Measurements from ENCODE around the gene MAP1LC3A. TPM values are rescaled to one million over a fixed set of nuclear protein-coding genes. Genes with fewer than 3 reads are reported as not detected.

MAP1LC3A gene
- total RNA-seq, 1 donor from 2014 or later = 5.5 TPM

DNA sequence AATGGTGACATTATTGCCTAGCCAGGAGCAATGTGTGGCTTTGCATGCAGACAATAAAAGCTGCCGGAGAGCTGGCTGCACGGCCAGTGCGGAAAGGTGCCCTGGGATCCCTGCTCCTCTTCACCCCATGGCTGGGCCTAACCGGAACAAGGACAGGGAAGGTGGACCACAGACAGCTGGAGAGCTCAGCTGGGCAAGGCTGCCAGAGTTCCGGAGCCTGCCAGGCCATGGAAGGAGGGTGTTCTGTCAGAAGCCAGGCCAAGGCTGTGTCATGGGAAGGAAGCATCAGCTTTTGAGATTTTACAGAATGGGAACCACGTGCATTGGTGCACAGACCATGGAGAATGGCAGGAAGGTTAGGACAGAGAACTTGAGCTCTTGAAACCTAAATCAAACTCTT is 25.0 kb downstream of the MAP1LC3A start:
- Mint-ChIP-seq H3K27me3 (ENCODE audit: insufficient read depth, low read depth) (peaks cover 2% of the 10 kb centered on the region), H3K4me1 (no peaks in the 10 kb centered on the region), H3K9me3 (no peaks in the 10 kb centered on the region), H3K27ac (no peak overlapping the region), H3K36me3 (peaks cover 10% of the 10 kb centered on the region), H3K4me3 (no peak overlapping the region)
- Histone ChIP-seq H3F3A (ENCODE audit: low read depth) (no peaks in the 10 kb centered on the region), H3K36me3 (no peaks in the 10 kb centered on the region), H3K9me3 (ENCODE audit: low read depth) (no peaks in the 10 kb centered on the region), H3K79me2 (ENCODE audit: low read depth) (no peaks in the 10 kb centered on the region), H4K20me1 (ENCODE audit: low read depth) (no peaks in the 10 kb centered on the region), H3K27me3 (no peaks in the 10 kb centered on the region), H3K4me3 (no peak overlapping the region), H3K4me2 (no peak overlapping the region), H3K27ac (no peak overlapping the region), H3K4me1 (peaks cover 4% of the 10 kb centered on the region), H2AFZ (replicated peaks) (no peak overlapping the region), H3K9ac (no peak overlapping the region)
- no peak for TF ChIP-seq EZH2phosphoT487 (IDR thresholded peaks at IDR 0.05)
- TF ChIP-seq EZH2 (IDR thresholded peaks at IDR 0.05) = no peak
- TF ChIP-seq, protein P1, sequence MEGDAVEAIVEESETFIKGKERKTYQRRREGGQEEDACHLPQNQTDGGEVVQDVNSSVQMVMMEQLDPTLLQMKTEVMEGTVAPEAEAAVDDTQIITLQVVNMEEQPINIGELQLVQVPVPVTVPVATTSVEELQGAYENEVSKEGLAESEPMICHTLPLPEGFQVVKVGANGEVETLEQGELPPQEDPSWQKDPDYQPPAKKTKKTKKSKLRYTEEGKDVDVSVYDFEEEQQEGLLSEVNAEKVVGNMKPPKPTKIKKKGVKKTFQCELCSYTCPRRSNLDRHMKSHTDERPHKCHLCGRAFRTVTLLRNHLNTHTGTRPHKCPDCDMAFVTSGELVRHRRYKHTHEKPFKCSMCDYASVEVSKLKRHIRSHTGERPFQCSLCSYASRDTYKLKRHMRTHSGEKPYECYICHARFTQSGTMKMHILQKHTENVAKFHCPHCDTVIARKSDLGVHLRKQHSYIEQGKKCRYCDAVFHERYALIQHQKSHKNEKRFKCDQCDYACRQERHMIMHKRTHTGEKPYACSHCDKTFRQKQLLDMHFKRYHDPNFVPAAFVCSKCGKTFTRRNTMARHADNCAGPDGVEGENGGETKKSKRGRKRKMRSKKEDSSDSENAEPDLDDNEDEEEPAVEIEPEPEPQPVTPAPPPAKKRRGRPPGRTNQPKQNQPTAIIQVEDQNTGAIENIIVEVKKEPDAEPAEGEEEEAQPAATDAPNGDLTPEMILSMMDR (IDR thresholded peaks at IDR 0.05) = no peak
- DNase-seq (ENCODE audit: low spot score) = no peak

DNA sequence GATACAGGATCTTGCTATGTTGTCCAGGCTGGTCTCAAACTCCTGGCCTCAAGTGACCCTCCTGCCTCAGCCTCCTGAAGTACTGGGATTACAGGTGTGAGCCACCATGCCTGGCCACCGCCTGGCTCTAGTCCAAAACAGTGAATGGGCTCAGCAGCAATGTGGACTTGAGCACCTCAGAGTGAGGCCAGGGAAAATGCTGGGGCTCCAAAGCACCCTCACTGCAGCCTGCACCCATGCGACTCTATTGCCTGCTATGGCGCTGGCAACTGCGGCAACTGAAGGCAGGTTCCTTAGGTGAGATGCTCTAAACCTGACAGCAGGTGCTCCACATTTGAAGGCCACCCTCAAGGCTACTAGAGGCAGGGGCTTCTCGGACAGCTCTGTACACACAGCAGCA is 26.5 kb downstream of the MAP1LC3A start:
- TF ChIP-seq EZH2 (IDR thresholded peaks at IDR 0.05) = no peak
- TF ChIP-seq, protein P1 (IDR thresholded peaks at IDR 0.05) = no peak
- TF ChIP-seq EZH2phosphoT487 (IDR thresholded peaks at IDR 0.05) = no peak
- no peak for DNase-seq (ENCODE audit: low spot score)
- Histone ChIP-seq H3K36me3 (no peaks in the 10 kb centered on the region), H3K27me3 (no peaks in the 10 kb centered on the region), H4K20me1 (ENCODE audit: low read depth) (no peaks in the 10 kb centered on the region), H3K4me3 (no peak overlapping the region), H3K79me2 (ENCODE audit: low read depth) (no peaks in the 10 kb centered on the region), H3K9ac (no peak overlapping the region), H3K9me3 (ENCODE audit: low read depth) (no peaks in the 10 kb centered on the region), H2AFZ (replicated peaks) (no peak overlapping the region), H3K27ac (no peak overlapping the region), H3K4me1 (peaks cover 4% of the 10 kb centered on the region), H3F3A (ENCODE audit: low read depth) (no peaks in the 10 kb centered on the region), H3K4me2 (no peak overlapping the region)
- no peak overlapping the region for H3K4me3 Mint-ChIP-seq
- H3K4me1 Mint-ChIP-seq = no peaks in the 10 kb centered on the region
- H3K36me3 Mint-ChIP-seq = peaks cover 10% of the 10 kb centered on the region
- H3K27me3 Mint-ChIP-seq (ENCODE audit: insufficient read depth, low read depth) = peaks cover 2% of the 10 kb centered on the region
- no peaks in the 10 kb centered on the region for H3K9me3 Mint-ChIP-seq
- no peak overlapping the region for H3K27ac Mint-ChIP-seq

DNA sequence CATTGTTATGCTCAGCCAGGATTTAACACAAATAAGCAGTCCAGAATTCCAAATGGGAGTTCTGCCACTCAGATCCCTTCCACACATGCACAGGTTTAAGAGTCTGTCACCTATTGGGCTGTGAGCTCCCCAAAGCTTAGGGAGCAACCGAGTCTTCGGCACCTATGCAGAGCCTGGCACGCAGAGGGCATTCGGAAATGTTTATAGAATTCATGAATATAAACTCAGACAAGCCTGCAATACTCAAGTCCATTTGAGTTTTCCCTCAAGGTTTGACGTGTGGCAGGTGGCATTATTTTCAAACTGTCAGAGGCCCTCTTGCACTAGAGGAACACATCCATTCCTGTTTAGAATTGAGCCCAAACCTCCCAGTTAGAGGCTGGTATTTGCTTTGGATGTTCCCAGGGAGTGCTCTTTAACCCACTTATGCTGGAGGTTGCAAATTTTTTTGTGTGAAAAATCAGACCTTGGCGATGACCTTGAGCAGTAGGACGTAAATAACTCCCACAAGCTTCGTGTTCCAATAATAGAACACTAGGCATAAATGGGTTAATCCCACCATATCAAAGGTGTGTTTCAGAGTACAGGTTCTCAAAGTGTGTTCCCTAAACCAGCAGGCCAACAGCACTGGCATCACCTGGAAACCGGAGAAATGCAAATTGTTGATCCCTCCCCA is 28.1 kb downstream of the MAP1LC3A start:
- no peaks in the 10 kb centered on the region for H3K79me2 ChIP-seq (ENCODE audit: low read depth)
- no peak overlapping the region for H2AFZ ChIP-seq (replicated peaks)
- no peaks in the 10 kb centered on the region for H4K20me1 ChIP-seq (ENCODE audit: low read depth)
- no peak overlapping the region for H3K4me2 ChIP-seq
- Mint-ChIP-seq H3K36me3 (peaks cover 4% of the 10 kb centered on the region), H3K27me3 (ENCODE audit: insufficient read depth, low read depth) (peaks cover 2% of the 10 kb centered on the region), H3K4me1 (no peaks in the 10 kb centered on the region), H3K9me3 (no peaks in the 10 kb centered on the region), H3K4me3 (no peak overlapping the region), H3K27ac (no peak overlapping the region)
- H3K9me3 ChIP-seq (ENCODE audit: low read depth) = no peaks in the 10 kb centered on the region
- H3K4me1 ChIP-seq = peaks cover 4% of the 10 kb centered on the region
- no peak overlapping the region for H3K27ac ChIP-seq
- no peak overlapping the region for H3K9ac ChIP-seq
- no peaks in the 10 kb centered on the region for H3K36me3 ChIP-seq
- H3F3A ChIP-seq (ENCODE audit: low read depth) = no peaks in the 10 kb centered on the region
- H3K4me3 ChIP-seq = no peak overlapping the region
- TF ChIP-seq EZH2phosphoT487 (IDR thresholded peaks at IDR 0.05) (no peak), EZH2 (IDR thresholded peaks at IDR 0.05) (no peak)
- no peaks in the 10 kb centered on the region for H3K27me3 ChIP-seq
- DNase-seq (ENCODE audit: low spot score) = no peak

DNA sequence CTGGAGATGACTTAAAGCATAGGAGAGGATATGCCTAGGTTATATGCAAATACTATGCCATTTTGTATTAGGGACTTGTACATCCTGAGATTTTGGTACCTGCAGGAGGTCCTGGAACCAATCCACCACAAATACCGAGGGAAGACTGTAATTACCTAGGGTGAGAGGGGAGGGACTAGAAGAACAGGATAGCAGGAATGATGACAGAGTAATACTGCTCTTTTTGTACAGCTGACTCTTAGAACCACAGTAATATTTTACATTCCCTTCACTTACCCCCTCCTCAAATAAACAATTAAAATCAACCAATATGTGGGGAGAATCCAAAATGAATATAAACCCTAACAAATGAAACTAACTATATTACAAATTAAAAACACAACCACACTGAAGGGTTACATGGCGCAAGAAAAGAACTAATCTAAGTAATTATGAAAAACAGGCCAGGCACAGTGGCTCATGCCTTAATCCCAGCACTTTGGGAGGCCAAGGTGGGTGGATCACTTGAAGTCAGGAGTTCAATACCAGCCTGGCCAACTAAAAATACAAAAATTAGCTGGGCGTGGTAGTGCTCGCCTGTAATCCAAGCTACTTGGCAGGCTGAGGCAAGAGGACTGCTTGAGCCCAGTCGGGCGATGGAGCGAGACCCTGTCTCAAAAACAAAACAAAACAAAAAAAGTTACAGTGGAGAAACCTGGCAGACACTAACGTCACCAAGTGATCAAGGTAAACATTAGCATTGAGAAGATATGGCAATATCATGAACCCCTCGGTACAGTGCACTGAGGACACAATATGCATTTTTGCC is 37.1 kb downstream of the MAP1LC3A start:
- Mint-ChIP-seq H3K36me3 (peaks cover 2% of the 10 kb centered on the region), H3K9me3 (no peaks in the 10 kb centered on the region), H3K27me3 (ENCODE audit: insufficient read depth, low read depth) (peaks cover 3% of the 10 kb centered on the region), H3K4me1 (peaks cover 2% of the 10 kb centered on the region), H3K27ac (no peak overlapping the region), H3K4me3 (no peak overlapping the region)
- Histone ChIP-seq H3K9ac (no peak overlapping the region), H3K4me2 (no peak overlapping the region), H4K20me1 (ENCODE audit: low read depth) (no peaks in the 10 kb centered on the region), H3F3A (ENCODE audit: low read depth) (no peaks in the 10 kb centered on the region), H3K9me3 (ENCODE audit: low read depth) (no peaks in the 10 kb centered on the region), H3K27ac (no peak overlapping the region), H3K27me3 (no peaks in the 10 kb centered on the region), H2AFZ (replicated peaks) (no peak overlapping the region), H3K4me1 (no peaks in the 10 kb centered on the region), H3K36me3 (no peaks in the 10 kb centered on the region), H3K4me3 (no peak overlapping the region), H3K79me2 (ENCODE audit: low read depth) (no peaks in the 10 kb centered on the region)
- no peak for DNase-seq (ENCODE audit: low spot score)
- TF ChIP-seq EZH2phosphoT487 (IDR thresholded peaks at IDR 0.05) (no peak), EZH2 (IDR thresholded peaks at IDR 0.05) (no peak)

Measured in neural progenitor cell (in vitro differentiated cells).